ENCODE data around the gene UGT1A8.

DNA sequence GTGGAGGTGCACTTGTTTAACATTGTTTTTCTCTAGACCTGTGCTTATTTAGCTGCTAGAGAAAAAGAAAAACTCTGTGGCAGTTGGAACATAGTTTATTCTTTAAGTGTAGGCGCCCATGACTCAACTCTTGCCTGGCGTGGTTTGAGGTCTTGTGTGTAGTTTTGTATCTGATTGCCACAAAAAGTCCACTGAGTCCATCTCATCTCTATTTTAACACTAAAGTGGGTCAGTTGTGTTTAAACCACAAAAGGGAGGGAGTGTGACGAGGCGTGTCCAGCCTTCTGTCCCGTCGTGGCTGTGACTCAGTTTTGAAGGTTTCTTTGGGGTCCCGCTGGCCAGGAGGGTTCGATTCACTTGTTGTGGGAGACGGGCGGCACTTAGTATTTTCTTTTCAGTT lies 39.0 kb downstream of the UGT1A8 start:
- TF ChIP-seq, protein P1, sequence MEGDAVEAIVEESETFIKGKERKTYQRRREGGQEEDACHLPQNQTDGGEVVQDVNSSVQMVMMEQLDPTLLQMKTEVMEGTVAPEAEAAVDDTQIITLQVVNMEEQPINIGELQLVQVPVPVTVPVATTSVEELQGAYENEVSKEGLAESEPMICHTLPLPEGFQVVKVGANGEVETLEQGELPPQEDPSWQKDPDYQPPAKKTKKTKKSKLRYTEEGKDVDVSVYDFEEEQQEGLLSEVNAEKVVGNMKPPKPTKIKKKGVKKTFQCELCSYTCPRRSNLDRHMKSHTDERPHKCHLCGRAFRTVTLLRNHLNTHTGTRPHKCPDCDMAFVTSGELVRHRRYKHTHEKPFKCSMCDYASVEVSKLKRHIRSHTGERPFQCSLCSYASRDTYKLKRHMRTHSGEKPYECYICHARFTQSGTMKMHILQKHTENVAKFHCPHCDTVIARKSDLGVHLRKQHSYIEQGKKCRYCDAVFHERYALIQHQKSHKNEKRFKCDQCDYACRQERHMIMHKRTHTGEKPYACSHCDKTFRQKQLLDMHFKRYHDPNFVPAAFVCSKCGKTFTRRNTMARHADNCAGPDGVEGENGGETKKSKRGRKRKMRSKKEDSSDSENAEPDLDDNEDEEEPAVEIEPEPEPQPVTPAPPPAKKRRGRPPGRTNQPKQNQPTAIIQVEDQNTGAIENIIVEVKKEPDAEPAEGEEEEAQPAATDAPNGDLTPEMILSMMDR (IDR thresholded peaks at IDR 0.05): no peak
- no peak for TF ChIP-seq EP300 (IDR thresholded peaks at IDR 0.05)

Measured in esophagus muscularis mucosa (tissue), 3 donors.